Stimulated activated CD4-positive, alpha-beta T cell treated with anti-CD3 and anti-CD28 coated beads, Interleukin-12 subunit alpha, Interleukin-12 subunit beta, amount 100 ng/mL, for 4 hours (primary cell): ENCODE data around the gene SAMHD1.

ENCODE experiments used
- DNase-seq: peaks from one replicate; pipeline ENCODE4 v3.0.0-alpha.2; 2020

The SAMHD1 gene

DNA sequence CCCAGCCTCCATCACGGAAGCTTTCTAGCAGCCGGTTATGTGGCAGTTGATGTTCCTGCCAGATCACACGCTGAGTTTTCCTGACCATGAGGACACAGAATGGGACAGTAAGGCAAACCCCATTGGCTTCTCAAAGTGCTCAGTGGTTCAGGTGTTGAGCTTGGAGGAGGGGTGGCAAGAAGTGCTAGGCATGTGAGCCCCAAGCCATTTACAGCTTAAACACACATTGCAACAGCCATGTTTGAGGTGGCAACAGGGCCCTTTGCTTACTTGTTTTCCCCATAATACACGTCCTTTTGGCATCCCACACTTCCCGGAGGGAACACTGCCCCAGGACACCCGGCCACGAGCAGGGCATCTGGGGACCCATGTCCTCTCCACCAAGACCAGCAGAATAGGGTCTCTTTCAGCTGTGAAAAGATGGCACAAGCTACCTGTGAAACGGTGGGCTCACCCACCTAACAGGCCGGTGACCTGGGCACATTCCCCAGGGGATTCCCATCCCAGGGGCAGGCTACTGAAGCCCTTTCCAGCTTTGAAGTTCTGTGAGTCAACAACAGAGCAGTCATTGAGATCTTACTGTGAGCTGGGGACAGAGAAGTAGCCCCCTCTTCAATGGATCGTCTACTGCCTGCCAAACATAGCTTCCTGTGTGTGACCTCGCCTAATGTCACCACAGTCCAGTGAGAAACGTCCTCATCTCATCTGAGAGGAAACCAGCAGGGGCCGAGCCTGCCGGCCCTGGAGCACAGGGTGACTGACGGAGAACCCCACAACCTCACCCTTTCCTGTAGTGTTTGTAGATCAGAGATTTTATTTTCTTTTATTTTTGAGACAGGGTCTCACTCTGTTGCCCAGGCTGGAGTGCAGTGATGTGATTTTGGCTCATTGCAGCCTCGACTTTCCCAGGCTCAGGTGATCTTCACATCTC lies 79.6 kb downstream of the SAMHD1 start:
- DNase-seq, result no peak

DNA sequence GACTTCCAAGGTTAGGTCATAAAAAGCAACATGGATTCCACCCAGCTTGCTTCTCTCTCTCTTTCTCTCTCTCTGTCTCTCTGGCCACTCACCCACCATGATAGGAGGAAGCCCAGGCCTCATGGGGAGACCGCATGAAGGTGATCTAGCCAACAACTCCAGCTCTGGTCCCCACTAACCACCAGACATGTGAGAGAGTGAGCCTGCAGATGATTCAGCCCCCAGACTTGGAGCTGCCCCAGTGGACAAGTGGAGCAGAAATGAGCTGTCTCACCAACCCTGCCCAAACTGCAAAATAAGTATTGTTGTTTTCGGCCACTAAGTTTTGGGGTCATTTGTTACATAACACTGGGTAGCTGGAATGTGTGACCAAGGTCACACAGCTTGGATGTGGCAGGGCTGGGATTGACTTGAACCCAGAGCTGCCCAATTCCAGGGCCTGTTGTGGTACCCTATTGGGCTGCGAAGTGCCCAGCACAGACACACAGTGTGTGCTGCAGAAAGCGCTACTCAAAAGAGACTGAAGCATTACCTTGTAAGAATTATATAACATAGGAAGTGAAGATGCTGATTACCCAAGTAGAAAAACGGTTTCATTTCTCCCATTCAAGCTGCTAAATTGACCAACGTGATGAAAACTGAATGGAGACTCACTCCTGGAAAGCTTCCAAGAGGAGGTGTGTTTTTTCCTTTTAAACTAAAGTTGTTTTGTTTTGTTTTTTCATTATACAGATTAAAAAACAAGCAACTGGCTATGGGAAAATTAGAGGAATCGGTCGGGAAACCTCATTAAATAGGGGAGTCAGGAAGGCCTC lies 84.6 kb downstream of the SAMHD1 start:
- no peak for DNase-seq

DNA sequence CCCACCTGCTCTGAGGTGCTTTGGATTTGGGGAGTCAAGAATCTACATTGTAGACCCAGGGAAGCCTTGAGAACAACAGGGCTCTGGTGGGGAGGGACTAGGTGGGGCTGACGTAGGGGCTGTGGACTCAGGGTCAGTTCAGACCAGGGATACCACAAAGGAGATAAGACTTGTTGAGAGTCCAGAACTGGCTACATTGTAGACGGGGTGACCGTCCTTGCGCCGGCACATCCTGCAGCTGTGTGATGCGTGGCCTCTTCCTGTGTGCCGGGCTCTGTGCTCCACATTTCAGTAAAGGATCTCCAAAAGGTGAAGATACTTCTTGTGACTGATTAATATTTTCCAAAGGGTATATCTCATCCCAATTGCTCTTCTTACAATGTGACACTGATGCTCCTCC lies 85.3 kb downstream of the SAMHD1 start:
- no peak for DNase-seq

DNA sequence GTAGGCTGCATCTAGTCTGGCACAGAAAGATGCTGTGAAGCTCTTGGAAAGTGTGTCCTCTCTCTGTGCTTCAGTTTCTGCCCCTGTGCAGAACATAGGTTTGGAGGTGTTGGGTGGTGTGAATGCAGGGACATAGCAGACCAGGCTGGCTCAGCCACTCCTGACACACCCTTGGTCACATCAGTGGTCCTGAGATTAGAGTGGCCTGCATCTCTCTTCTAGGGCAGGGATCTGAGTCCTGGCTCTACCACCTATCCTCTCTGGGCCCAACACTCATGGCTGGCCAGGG lies 85.7 kb downstream of the SAMHD1 start:
- no peak for DNase-seq

DNA sequence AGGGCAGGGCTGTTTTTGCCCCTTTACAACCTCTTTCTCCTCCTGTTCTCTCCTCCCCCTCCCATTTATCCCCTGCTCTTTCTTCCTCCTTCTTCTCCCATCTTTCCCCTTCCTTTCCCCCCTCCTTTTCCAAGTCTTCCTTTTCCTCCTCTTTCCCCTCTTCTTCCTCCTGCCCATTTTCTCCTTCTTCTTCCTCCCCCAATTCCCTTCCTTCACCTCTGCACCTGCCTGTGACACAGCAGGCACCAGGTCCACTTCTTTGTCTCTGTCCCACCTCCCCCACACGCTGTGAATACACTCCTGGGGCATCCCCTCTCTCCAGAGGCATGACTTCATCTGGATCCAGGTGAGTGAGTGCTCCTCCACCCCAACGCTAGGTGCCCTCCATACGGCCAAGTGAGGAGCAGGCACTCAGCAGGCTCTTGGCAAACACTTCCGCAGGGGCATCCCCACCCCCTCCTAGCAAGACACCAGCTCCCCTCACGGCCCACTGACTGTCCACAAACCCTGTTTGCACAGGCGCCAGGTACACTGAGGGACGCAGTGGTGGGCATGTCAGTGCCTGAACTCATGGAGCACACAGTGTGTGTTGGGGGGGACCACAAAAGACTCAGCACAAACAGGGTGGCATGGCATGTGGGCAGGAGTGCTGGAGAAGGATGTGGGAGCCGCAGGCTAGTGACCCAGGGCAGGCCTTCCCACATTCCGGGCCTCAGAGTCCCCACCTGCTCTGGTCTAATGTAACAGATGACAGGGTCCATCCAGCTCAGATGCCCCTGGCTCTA lies 86.2 kb downstream of the SAMHD1 start:
- no peak for DNase-seq

DNA sequence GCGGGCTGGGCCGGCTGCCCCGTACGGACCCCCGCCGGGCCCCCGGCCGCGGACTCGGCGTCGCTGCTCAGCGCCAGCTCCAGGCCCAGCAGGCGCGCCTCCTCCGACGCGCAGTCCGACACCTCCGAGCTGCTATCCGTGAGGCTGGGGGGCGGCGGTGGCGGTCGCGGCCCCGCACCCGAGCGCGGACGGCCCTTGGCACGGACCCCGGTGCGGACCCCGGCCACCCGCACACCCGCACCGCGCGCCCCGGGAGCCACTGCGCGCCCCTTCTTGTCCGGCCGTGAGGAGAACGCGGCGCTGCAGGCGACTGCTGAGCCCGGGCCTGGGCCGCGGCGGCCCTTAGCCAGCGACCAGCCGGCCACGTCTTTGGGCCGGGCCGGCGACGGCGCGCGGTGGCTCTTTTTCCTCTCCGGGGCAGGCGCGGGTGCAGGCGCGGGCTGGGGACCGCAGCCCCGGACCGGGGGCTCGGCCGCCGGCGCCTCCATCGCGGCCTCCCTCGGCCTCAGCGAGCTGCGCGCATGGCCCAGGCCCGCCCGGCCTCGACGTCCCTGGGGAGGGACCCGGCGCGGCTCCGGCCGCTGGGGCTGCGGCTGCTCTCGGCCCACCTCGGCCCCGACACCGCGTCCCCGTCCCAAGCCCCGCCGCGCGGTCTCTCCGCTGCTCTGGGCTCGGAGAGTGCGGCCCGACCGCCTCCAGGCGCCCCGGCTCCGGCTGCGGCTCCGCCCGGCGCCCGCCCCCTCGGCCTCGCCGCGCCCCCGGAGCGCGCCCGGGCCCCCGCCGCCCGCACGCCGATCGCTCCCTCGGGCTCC lies 88.4 kb downstream of the SAMHD1 start:
- no peak for DNase-seq

DNA sequence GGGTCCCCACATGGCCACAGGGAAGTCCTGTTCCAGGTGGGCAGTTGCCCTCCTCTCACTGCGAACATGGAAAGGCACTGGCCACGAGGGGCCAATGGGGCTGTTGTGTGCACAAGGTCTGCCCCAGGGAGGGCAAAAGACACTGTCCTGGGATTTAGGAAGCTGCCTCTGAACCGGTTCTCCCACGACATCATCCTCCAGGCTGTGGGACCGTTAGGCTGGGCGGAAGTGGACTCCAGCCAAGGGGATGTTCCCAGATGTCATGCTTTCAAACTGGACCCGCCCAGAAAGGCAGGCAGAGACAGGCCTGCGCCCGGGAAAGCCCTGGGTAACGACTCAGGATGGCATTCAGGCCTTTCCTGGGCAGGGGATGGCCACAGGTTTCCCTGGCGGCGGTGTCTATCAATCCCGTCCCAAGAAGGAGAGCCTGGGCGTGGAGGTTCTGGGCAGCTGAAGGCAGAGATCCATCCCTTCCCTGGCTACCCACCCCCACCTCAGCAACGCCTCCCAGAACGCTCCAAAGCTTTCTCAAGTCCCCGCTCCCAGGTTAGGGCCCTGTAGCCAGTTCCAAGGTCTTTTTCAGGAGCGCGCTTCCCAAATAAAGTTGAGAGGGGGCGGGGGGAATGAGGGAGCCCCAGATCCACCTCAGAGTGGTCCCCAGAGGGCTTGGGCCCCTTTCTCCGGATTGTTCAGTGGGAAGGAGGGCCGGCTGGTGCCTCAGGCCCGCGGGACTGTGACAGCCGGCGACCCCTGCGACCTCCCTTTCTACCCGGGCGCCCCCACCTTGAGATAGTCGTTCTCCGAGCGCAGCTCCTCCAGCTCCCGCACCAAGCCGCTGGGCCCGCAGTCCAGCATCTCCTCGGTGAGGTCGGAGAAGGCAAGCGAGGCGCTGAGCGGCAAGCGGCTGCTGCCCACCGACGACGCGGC lies 89.4 kb downstream of the SAMHD1 start:
- no peak for DNase-seq

DNA sequence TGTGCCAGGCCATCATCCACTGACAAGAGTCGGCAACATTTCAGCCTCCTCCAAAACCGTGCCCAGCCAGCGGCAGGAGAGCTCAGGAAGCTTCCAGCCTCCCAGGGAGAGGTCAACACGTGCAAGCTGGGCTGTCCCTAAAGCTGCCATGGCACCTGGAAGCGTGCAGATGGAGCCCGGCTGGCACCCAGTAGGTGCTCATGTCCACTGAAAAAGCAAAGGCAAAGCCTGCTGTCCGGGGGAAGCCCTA lies 90.0 kb downstream of the SAMHD1 start:
- DNase-seq, result no peak

DNA sequence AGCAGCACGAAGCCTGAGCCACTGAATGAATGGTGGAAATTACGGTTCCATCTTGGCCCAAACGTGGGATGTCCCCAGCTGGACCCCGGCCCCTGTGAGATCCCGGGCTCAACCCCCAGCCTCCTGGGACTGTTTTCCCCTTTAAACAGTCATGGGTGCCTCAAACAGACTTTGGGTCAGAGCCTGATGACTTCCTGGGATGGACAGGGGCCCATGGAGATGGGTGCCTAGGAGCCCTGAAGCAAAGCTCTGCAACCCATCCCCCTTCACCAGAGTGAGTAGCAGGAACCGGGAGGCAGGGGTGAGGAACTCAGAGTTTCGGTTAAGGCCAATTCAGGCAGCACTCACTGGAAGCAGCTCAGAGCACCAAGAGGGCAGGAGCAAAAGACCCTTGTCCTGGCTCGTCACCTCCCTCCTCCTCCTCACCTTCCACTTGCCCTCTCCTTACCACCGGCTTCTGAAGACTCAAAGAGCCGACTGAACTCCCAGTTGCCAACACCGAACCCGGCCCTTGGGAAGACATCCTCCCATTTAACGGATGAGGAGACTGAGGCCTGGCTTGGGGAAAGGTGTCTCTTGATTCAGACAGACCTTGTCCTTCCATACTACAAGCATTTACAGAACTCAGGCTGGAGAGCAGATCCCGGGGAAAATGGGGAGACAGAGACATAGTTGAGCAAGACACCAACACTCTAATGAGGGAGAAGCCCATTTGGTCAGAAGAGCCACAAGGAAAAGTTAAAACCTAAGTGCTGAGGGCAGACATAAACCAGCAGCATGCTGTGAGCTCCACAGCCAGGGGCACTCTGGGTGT lies 90.5 kb downstream of the SAMHD1 start:
- no peak for DNase-seq

DNA sequence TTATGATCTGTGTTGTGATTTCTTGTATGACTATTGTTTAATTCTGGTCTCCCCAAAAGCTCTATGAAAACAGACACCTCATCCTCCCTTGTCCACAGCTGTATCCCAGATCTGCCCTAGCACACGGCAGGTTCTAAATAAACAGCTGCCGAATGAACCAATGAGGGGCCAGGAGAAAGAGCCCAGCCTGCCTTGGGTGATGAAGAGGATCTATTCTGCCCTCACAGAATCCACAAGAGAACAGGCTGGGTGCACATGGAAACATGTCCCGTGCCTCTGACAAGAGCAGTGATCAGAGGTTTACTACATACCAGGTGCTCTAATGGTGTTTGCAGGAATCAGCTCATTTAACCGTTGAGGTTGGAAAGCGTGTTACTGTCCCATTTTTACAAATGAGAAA lies 91.2 kb downstream of the SAMHD1 start:
- no peak for DNase-seq

DNA sequence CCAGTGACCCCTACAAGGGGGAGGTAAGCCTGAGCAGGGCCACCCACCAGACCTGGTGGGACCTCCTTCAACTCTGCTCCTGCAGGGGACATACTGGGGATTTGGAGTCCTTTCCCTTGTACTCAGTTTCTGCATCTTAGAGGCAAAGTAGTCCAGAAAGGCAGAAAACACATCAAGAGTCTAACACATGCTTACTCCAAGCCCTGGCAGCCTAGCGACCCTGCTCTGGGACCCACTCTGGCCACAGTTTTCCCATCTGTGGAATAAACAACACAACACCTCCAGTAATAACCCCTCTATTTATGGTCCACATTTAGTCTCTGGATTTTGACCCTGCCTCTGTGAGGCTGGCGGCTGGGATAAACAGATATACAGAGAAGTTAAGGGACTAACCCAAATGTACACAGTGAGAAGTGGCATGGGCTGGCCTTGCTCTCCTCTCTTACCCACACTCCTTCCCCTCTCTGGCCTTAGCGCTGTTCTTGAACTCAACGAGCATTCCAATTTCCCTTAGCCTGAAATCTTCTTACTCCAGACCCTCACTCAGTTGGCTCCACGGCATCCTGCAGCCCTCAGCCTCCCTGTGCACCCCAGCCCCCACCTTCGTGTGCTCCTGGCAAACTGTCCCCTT lies 91.7 kb downstream of the SAMHD1 start:
- DNase-seq, result no peak

DNA sequence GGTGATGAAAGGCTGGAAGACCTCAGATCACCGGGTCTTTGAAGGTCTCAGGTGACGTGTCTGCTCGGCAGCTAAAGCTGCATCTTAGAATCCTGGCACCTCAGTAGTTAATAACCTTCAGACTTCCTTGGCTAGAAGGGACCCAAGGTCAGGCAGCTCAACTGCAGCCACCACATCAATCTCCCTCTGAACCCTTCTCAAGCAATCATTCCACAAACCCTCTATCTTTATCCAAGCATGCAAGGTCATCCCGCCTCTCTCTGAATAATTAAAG lies 92.3 kb downstream of the SAMHD1 start:
- no peak for DNase-seq

DNA sequence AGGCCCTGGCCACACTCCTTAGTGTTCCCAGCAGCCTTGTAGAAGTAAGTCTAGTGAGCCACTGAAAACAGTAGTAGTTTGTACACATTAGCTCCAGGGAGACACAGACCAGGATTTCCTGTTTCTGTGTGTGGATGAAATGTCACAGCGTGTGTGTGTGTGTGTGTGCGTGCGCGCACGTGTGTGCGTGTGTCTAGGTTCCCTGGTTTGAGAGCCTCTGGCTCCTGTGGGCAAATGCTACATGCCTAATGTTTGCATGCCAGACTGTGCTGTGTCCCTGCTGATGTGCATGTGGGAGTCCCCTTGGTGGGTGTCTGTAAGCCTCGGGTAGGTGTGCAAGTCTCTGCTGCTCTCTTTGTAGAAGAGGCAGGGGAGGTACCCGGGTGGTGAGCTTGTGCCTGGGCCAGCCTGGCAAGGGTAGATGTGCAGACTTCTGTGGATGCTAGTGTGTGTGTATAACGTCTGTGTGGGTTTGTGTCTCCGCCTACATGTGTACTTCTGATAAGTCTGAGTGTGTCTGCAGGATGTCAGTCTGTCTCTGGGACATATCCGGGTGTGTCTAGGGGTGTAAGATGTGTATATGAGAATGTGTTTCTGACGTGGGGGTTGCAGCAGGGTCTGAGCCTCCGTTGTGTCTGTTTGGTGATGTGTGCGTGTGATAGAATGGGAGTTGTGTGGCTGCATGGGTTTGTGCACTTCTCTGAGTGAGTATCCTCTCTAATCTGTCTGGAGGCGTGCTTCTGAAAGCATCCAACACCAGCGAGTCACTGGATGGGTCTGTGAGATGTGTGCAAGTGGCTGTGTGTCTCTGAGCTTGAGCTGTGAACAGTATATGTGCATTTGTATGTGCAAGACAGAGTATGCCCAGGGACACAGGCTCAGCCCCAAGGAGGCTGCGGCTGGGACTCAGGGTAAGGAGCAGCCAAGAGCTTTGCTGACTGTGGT lies 94.5 kb downstream of the SAMHD1 start:
- no peak for DNase-seq

DNA sequence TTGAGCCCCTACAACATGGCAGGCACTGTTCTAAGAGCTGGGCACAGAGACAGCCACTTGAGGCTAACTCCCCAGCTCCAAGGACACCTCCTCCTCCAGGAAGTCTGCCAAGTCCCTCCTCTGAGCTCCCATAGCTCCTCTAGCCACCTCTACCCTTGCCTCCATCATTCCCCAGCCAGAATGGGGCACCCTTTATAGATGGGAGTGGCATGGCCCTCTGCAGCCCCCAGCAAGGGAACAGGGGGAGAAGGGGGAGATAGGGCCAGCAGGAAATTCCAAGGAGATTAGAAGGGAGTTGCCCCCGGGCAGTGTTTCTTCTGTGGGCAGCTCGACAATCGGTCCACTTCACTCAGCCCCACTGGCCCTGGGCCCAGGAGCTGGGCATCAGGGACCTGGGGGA lies 95.3 kb downstream of the SAMHD1 start:
- no peak for DNase-seq

DNA sequence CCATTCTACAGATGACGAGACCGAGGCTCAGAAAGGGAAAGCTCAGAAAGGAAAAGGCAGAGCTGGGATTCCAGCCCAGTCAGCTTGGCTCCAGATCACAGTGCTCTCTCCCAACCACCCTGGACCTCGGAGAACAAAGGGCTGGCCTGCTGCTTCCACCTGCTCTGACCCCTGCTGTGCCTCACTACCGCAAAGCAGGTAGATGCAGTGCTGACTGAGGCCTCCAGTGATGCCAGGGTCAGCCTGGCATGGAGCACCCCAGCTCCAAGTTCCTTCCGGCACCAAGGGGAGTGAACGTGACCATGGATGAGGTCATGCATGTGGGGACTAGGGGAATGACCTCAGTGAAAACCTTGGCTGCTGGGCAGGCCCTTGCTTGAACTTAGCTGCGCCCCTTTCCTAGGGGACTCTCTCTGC lies 96.3 kb downstream of the SAMHD1 start:
- DNase-seq, result no peak

DNA sequence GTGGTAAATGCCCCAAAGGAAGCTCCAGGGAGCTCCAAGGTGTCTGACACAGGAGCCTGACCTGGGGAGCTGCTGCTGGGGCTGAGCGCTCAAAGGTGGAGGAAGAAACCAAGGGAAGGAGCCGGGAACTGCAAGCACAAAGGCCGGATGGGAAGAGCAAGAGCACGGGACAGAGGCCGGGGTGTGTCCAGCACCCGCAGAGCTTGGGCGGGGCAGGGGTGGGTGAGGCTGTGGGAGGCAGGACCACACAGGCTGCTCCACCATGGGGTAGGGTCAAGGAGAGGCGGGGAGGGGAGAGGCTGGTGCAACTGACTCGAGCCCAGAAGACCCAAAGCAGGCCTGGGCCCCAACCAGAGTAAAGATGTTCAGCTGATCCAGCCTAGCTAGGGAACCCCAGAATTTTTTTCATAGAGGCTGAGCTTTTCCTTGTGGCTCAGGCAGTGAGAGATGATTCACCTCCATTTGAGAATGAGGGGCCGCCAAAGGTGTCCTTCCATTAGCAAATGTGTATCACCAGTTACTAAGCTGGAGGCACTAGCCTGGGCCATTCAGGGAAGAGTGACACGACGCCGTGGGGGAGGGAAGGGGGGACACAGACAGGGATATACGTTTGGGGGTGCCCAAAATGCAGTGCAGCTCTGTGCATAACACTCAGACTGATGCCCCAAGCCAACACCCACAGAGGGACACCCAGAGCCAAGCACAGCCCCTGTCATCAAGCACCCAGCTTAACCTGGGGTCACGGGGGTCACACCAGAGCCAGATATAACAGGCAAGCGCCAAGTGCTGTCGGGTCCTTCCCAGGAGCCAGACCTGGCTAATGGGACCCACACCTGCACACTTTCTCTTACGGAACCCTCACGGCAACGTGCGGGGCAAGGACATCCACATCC lies 96.9 kb downstream of the SAMHD1 start:
- DNase-seq, result no peak

DNA sequence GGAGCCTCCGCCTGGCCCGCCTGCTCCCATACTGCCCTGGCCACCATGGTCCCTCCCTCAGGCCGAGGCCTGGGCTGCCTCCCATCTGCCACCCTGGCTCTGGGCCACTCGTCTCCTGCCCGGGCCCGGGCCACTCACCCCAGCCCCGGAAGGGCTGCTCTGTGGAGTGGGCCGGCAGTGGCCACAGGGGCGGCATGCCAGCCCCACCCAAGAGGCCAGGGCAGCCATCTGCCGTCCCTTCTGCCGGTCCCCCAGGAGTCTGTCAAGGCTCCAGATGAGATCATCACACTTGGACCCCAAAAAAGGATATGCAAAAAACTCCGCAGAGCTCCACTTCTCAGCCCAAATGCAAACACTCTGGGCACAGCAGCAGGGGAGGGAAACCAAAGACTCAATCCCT lies 99.3 kb downstream of the SAMHD1 start:
- no peak for DNase-seq

DNA sequence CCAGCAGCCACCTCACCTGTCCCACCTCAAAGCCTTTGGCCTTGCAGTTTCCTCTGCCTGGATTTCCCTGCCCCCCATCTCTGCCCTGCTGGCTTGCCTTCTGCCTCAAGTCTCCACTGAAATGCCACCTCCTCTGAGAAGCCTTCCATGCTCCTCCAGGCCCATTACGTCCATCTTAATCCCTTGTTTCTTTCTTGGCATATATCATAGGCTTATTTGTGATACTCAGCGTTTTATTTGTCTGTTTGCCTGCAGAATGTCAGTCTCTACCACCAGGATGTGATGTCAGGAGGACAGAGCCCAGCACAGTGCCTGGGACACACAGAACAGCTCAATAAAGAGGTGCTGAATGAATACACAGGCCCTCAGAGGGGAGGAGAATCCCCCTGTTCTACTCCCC lies 100.0 kb downstream of the SAMHD1 start:
- no peak for DNase-seq
